Endothelial cell of umbilical vein (primary cell): ENCODE results near the gene C1orf198. TPM values are rescaled to one million over a fixed set of nuclear protein-coding genes. Genes with fewer than 3 reads are reported as not detected.

ENCODE experiments used
- BruUV-seq: library from RNA; stranded (reverse); fragments of 400-500 nt; replicated peaks from 2 replicates; lab custom pipeline; 2021; lab: Mats Ljungman, UMichigan
- CTCF ChIA-PET: fragments of 300-600, 350-600 bp; sonication (Branson Sonifier 250); formaldehyde crosslinking; loops from one replicate; lab custom pipeline; 2021; ENCODE audit warnings: antibody characterized with exemption, inconsistent platforms; lab: Charles Lee
- POLR2A ChIA-PET: fragments of 300-600, 350-600 bp; sonication (Branson Sonifier 250); formaldehyde crosslinking; loops from one replicate; lab custom pipeline; 2021; ENCODE audit warnings: antibody characterized with exemption, inconsistent platforms; lab: Charles Lee
- DNase-seq: peaks from one replicate; pipeline ENCODE4 v3.0.0-alpha.2; 2011; ENCODE audit warnings: low read depth, low spot score
- FAIRE-seq: peaks from 2 replicates; lab custom pipeline; 2011; peaks lifted over from hg19 to GRCh38; lab: Jason Lieb, UNC
- H2AFZ ChIP-seq: 2 replicates; pipeline ENCODE4 v1.6.0; 2012; ENCODE audit warnings: low read depth, low read length, control low read depth, inconsistent platforms
- H3K27ac ChIP-seq: 2 replicates; pipeline ENCODE4 v1.5.1; 2011; ENCODE audit warnings: low read depth, mild to moderate bottlenecking, control low read depth, low read length, moderate library complexity; ENCODE audit not compliant: insufficient read depth
- H3K27me3 ChIP-seq, 2 experiments: 2 replicates each; pipeline versions ENCODE4 v1.6.0 to v1.6.1; 2011; ENCODE audit warnings: low read length in 2 of 2, mixed read lengths in 1 of 2; ENCODE audit not compliant: control insufficient read depth in 2 of 2, insufficient read depth in 2 of 2
- H3K36me3 ChIP-seq, 2 experiments: 2 replicates in 1 of 2; 3 replicates in 1 of 2; pipeline ENCODE4 v1.5.1; 2011; ENCODE audit warnings: low read length in 2 of 2, mild to moderate bottlenecking in 1 of 2, moderate library complexity in 1 of 2; ENCODE audit not compliant: control insufficient read depth in 2 of 2, insufficient read depth in 2 of 2; ENCODE audit errors: extremely low read depth in 1 of 2
- H3K4me1 ChIP-seq: 3 replicates; pipeline ENCODE4 v1.5.1; 2011; ENCODE audit warnings: mild to moderate bottlenecking, low read length; ENCODE audit not compliant: control insufficient read depth, insufficient read depth; ENCODE audit errors: extremely low read depth
- H3K4me2 ChIP-seq: 2 replicates; pipeline ENCODE4 v1.6.1; 2011; ENCODE audit warnings: low read length, control low read depth, mixed read lengths; ENCODE audit not compliant: insufficient read depth
- H3K4me3 ChIP-seq, 3 experiments: fragments of 200-600 bp in 1 of 3; sonication (generic), shearing (Covaris generic) in 1 of 3; replicated peaks in 1 of 3; 2 replicates each; pipeline ENCODE4 v1.5.1; 2011 to 2016; ENCODE audit warnings: control low read depth in 3 of 3, low read length in 3 of 3, mild to moderate bottlenecking in 2 of 3, inconsistent platforms in 1 of 3, low read depth in 1 of 3, moderate library complexity in 1 of 3; ENCODE audit not compliant: insufficient read depth in 1 of 3
- H3K79me2 ChIP-seq: 2 replicates; pipeline ENCODE4 v1.6.0; 2012; ENCODE audit warnings: low read length, inconsistent platforms; ENCODE audit not compliant: control insufficient read depth, insufficient read depth
- H3K9ac ChIP-seq: replicated peaks from 2 replicates; pipeline ENCODE3; 2011; ENCODE audit warnings: low read length, control low read depth; ENCODE audit not compliant: insufficient read depth; ENCODE audit errors: extremely low read depth
- H3K9me1 ChIP-seq: replicated peaks from 3 replicates; pipeline ENCODE4 v1.6.0; 2011; ENCODE audit warnings: mild to moderate bottlenecking, low read length; ENCODE audit not compliant: control insufficient read depth, insufficient read depth; ENCODE audit errors: extremely low read depth
- H3K9me3 ChIP-seq: replicated peaks from 2 replicates; pipeline ENCODE4 v1.5.1; 2012; ENCODE audit warnings: low read length, inconsistent platforms; ENCODE audit not compliant: control insufficient read depth, insufficient read depth
- H4K20me1 ChIP-seq: replicated peaks from 2 replicates; pipeline ENCODE3; 2011; ENCODE audit warnings: mild to moderate bottlenecking, low read length; ENCODE audit not compliant: control insufficient read depth, insufficient read depth; ENCODE audit errors: extremely low read depth
- EZH2 ChIP-seq: IDR thresholded peaks from 2 replicates; pipeline ENCODE4 v1.6.1; 2012; ENCODE audit warnings: borderline replicate concordance, low read depth, mild to moderate bottlenecking, moderate library complexity, low read length, inconsistent platforms; ENCODE audit not compliant: severe bottlenecking
- FOS ChIP-seq: IDR thresholded peaks from 2 replicates; pipeline ENCODE4 v1.6.1; 2011; ENCODE audit warnings: mild to moderate bottlenecking, low read length, moderate library complexity, borderline replicate concordance; ENCODE audit not compliant: insufficient read depth
- MYC ChIP-seq: IDR thresholded peaks from one replicate; pipeline ENCODE4 v1.6.1; 2011; ENCODE audit warnings: mild to moderate bottlenecking, low read depth, low read length
- POLR2A ChIP-seq: IDR thresholded peaks from 2 replicates; pipeline ENCODE4 v1.6.1; 2012; ENCODE audit warnings: low read depth, mild to moderate bottlenecking, control low read depth, low read length
- dilution Hi-C: fragments of 300-500 bp; cut with MboI; formaldehyde crosslinking; loops from one replicate; pipeline ENCODE4 v1.15.0; 2019; ENCODE audit warnings: low sequenced_read_pairs; ENCODE audit not compliant: extremely low pct_ligation_motif_present
- intact Hi-C: fragments of 100-400 bp; cut with micrococcal nuclease; formaldehyde crosslinking; loops from one replicate; pipeline ENCODE4 v1.10.0; 2022
- polyA plus RNA-seq, 4 experiments: library from polyadenylated mRNA; depleted of rRNA in 3 of 4; stranded (reverse) in 3 of 4; unstranded in 1 of 4; fragments of >200 nt; gene quantifications; 2 replicates each; pipeline versions ENCODE4 v1.2.1 to v1.2.3, GENCODE V29; 2011 to 2012; ENCODE audit warnings: missing spikeins in 1 of 4
- total RNA-seq: library from RNA; stranded (reverse); gene quantifications from 2 replicates; pipeline ENCODE4 v1.2.3, GENCODE V29; 2021
- TF ChIP-seq, protein P1 (sequence below): IDR thresholded peaks from 2 replicates; pipeline ENCODE4 v1.6.1; 2011; ENCODE audit not compliant: insufficient read depth, insufficient read length
- TF ChIP-seq, protein P2 (sequence below), 2 donors: IDR thresholded peaks; 1 replicate in 1 of 2; 2 replicates in 1 of 2; pipeline ENCODE4 v1.5.1; 2011; ENCODE audit warnings: low read length in 2 of 2, mild to moderate bottlenecking in 2 of 2, moderate library complexity in 2 of 2, control low read depth in 1 of 2, inconsistent platforms in 1 of 2, low read depth in 1 of 2; ENCODE audit not compliant: insufficient read depth in 1 of 2; ENCODE audit errors: extremely low read depth in 1 of 2

The C1orf198 gene
- total and polyA plus RNA-seq, 2 donors (not counting 3 experiments of a cell fraction or from before 2014, with no cell fraction given) = 21.2 to 29.2 TPM

DNA sequence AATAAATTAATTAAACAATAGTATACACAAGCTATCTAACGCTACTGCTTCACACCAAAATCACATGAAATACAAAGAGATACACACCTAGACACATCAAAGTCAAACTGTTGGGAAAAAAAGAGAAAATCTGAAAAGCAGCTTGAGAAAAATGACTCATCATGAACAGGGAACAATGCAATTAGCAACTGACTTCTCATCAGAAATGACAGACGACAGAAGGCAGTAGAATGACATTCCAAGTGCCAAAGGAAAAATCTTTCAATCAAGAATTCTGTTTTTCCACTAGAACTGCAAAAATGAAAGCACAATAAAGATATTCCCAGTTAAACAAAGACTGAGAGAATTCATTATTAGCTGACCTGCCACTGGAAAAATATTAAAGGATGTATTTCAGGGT lies 63.9 kb downstream of the C1orf198 start:
- Histone ChIP-seq H3K9me1 (no peaks in the 10 kb centered on the region), H3K9me3 (no peaks in the 10 kb centered on the region), H3K36me3 (no peaks in the 10 kb centered on the region), H3K27ac (no peak overlapping the region), H4K20me1 (no peaks in the 10 kb centered on the region), H3K4me2 (no peak overlapping the region), H3K79me2 (no peaks in the 10 kb centered on the region), H3K4me1 (no peaks in the 10 kb centered on the region), H2AFZ (no peak overlapping the region), H3K9ac (no peak overlapping the region), H3K4me3 (no peak overlapping the region), H3K27me3 (no peaks in the 10 kb centered on the region)
- no TSS peak for BruUV-seq
- dilution Hi-C loops = no loop called here
- POLR2A ChIA-PET = no interaction called here
- intact Hi-C loops = no loop called here
- CTCF ChIA-PET = no interaction called here
- FAIRE-seq (no peak), DNase-seq (no peak)
- TF ChIP-seq POLR2A (no peak), MYC (no peak), EZH2 (no peak), FOS (no peak)
- TF ChIP-seq, protein P1, sequence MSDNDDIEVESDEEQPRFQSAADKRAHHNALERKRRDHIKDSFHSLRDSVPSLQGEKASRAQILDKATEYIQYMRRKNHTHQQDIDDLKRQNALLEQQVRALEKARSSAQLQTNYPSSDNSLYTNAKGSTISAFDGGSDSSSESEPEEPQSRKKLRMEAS = no peak
- TF ChIP-seq, protein P2, sequence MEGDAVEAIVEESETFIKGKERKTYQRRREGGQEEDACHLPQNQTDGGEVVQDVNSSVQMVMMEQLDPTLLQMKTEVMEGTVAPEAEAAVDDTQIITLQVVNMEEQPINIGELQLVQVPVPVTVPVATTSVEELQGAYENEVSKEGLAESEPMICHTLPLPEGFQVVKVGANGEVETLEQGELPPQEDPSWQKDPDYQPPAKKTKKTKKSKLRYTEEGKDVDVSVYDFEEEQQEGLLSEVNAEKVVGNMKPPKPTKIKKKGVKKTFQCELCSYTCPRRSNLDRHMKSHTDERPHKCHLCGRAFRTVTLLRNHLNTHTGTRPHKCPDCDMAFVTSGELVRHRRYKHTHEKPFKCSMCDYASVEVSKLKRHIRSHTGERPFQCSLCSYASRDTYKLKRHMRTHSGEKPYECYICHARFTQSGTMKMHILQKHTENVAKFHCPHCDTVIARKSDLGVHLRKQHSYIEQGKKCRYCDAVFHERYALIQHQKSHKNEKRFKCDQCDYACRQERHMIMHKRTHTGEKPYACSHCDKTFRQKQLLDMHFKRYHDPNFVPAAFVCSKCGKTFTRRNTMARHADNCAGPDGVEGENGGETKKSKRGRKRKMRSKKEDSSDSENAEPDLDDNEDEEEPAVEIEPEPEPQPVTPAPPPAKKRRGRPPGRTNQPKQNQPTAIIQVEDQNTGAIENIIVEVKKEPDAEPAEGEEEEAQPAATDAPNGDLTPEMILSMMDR (IDR thresholded peaks at IDR 0.05; ENCODE audit: extremely low read depth in 1 of 2, insufficient read depth in 1 of 2, low read depth in 1 of 2, low read length in 2 of 2) = no peak
